NCI-H2227 treated with DMSO at 0.1 percent for 48 hours (cell line): Measurements from ENCODE around the gene AVPI1.
A peak's percentile ranks its signal among the peaks of the same experiment; 100 is the strongest.
"Not testable (repeated sequence)": the region's sequence is repeated elsewhere in the genome, so short reads cannot be mapped to it uniquely, and the experiment has no call there.

ENCODE experiments used
- DNase-seq: peaks from one replicate; lab custom pipeline; 2025; lab: John Stamatoyannopoulos, UW

AVPI1 gene

DNA sequence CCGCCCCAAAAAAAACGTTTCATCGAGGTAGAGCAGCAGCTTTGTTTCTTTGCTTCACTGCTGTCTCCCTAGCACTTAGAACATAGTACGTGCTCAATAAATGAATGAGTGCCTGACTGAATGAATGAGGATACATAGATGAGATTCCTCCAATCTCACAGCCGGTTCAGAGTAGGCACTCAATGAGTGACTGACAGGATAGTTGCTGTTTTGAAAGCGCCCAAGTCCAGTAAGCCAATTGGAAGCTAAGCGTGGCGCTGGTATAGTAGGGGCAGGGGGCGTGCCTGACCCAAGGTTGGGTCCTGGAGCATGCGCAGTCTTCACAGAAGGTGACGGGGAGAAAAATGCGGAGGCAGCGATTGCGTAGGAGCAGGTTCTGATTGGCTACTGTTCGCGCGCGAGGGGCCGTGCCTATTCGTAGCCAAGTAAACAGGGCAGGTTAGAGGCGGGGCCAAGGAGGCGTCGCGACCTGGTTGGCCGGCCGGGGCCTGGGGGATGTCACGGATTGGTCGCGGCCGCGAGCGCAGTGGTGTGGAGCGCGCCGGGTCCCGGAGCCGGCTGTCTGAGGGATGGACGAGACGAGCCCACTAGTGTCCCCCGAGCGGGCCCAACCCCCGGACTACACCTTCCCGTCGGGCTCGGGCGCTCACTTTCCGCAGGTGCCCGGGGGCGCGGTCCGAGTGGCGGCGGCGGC lies 46.7 kb downstream of the AVPI1 start, which contains the start of gene PI4K2A:
Gene PI4K2A (plus strand): TSS at position 498 of the 694 bp plus-strand sequence. CDS start 72 bp downstream, at position 570.
- peak; percentile 96 for DNase-seq

DNA sequence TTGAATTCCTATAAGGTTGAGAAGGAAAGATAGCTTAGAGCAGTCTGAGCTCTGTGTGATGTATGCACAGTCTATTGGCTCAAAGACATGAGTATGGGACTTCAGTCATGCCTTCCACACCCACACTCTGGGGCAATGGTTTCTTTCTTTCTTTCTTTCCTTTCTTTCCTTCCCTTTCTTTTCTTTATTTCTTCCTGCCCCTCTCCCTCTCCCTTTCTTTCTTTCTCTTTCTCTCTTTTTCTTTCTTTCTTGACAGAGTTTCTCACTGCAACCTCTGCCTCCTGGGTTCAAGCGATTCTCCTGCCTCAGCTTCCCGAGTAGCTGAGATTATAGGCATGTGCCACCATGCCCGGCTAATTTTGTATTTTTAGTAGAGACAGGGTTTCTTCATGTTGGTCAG lies 48.0 kb downstream of the AVPI1 start:
- DNase-seq: not testable (repeated sequence)

DNA sequence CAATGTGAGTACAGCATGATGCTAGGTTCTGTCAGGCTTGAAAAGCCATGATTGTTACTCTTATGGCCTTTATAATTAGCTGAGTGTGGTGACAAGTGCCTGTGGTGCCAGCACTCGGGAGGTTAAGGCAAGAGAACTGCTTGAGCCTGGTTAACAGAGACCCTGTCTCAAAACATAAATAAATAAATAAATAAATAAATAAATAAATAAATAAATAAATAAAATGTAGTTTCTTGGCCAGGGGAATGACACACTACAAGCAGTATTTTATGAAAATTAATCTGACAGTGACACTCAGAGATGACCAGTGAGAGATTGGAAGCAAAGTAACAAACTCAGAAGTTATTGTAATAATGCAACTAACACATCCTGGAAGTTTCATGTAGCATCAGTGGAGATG lies 51.5 kb downstream of the AVPI1 start:
- DNase-seq: no peak

DNA sequence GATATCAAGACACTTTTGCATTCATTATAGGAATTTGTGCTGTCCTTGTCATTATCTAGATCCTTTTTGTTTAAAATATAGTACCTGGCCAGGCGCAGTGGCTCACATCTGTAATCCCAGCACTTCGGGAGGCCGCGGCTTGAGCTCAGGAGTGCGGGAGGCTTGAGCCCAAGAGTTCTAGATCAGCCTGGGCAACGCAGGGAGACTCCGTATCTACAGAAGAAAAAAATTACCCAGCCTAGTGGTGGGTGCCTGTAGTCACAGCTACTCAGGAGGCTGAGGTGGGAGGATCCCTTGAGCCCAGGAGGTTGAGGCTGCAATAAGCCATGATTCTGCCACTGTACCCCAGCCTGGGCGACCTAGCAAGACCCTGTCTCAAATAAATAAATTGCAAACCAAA lies 53.1 kb downstream of the AVPI1 start:
- DNase-seq: no peak

DNA sequence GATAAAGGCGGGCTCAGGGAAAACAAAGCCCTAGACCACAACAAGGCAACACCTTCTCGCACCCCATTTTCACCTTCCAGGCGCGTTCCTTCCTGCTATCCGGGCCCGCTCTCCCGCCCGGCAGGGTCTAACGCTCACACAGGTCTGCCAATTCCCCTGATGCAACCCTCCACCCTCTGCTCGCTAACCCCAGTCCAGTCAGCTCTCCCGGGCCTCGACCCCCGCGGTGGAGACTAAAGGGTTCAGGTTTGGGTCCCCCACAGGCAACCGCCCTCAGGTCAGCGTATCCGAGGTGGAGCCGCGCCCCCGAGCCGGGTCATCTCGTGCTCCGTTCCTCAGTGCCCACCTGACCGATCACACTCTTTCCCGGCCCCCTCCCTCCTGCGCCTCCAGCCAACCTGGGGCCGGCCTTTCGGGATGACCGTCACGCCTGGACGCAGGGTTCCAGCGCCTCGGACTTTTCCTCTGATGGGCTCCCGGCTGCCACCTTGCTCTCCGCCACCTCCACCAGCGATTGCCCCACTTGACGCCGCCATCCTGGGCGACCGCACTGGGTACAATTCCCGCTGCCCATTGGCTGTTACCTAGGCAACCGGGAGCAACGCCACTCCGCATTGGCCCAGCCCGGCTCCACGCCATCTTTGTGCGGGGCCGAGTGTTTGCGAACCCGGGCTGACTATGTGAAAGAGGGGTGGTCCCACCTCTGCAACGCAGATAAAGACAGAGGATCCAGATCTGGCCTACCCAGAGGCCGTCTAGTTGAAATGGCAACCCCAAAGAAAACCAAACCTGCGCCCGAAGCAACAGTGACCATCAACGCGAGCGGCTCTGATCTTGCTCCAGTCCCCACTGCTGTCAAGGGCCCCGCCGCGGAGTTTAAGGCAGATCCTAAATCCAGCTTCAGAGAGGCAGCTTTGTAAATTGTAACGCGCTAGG lies 53.8 kb downstream of the AVPI1 start, which contains the start of gene MORN4:
Gene MORN4 (minus strand): TSS at position 552 of the 936 bp plus-strand sequence. CDS start 13,847 bp downstream, outside the sequence.
- DNase-seq: peak; percentile 91

DNA sequence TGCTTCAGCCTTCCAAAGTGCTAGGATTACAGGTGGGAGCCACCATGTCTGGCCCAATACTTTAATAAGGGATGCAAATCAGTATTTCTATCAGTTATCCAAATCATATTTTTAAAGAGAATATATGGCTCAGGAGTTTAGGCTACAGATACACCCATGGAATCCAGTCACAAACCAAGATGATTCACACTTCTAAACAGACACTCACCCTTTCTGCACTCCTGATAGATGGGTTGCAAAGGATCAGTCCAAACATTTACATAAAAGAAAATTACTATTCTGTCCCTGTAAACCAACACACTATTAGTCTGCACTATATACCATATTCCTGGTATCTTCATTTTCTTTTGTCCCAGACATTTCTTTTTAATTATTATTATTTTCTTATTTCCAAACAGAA lies 55.9 kb downstream of the AVPI1 start:
- no peak for DNase-seq

- no peak for DNase-seq
Observed at GRCh38 chr10:97629289-97629688, 57.8 kb downstream of the AVPI1 start.

DNA sequence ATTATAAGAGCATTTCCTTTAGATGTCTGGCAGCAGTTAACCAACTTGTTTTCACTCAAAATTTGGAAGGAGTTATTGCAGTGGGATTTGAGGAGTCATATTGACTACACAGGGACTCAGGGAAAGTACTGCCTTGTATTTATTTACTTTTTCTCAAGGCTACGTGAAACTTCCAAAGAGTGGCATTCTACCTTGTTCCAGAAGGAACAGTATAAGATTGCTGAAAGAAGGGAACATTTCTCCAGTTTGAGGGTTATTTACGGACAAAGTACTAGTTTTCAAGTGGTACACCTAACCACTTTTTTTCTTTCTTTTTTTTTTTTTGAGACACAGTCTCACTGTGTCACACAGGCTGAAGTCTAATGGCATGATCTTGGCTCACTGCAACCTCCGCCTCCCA lies 58.8 kb downstream of the AVPI1 start:
- DNase-seq: no peak

DNA sequence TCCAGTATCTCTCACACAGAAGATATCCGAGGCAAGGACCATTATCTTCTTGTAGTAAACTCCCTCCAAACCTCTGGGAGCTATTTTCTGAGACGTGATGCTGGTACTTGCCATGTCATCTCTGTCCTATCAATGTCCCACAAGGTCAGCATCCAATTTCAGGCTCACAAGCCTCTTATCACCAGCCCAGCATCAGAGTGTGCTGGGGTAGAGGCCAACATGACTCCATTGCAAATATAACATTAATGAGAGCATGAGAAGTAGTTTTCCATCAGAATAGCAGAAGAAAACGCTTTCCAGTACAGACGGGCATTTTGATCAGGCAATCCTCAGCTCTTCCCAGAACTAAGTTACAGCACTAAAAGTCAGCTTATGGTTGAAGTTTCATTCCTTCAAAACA lies 59.3 kb downstream of the AVPI1 start:
- no peak for DNase-seq
